HG03095 (cell line): Measurements from ENCODE around the gene PLEKHG3.

Experiments used
- ATAC-seq: cut with Tn5 transposase; IDR thresholded peaks from one replicate; pipeline ENCODE4 v1.9.1; 2021; ENCODE audit warnings: moderate library complexity; ENCODE audit not compliant: unreplicated experiment

The PLEKHG3 gene

GRCh38 chr14:64777461-64777860, 73.2 kb downstream of the PLEKHG3 start:
- ATAC-seq, result no peak

GRCh38 chr14:64778104-64778754, 74.0 kb downstream of the PLEKHG3 start:
- no peak for ATAC-seq

- no peak for ATAC-seq
Observed at GRCh38 chr14:64779472-64779871, 75.2 kb downstream of the PLEKHG3 start.

GRCh38 chr14:64782196-64782595, 78.0 kb downstream of the PLEKHG3 start:
- no peak for ATAC-seq

- ATAC-seq, result no peak
Observed at GRCh38 chr14:64784006-64784405, 79.8 kb downstream of the PLEKHG3 start.

- no peak for ATAC-seq
Observed at GRCh38 chr14:64786296-64787149, 82.3 kb downstream of the PLEKHG3 start.

- ATAC-seq, result no peak
Observed at GRCh38 chr14:64787619-64788018, 83.4 kb downstream of the PLEKHG3 start.

- no peak for ATAC-seq
Observed at GRCh38 chr14:64788706-64789105, 84.5 kb downstream of the PLEKHG3 start.

- ATAC-seq, result no peak
Observed at GRCh38 chr14:64789696-64790095, 85.5 kb downstream of the PLEKHG3 start.

GRCh38 chr14:64790478-64790877, 86.3 kb downstream of the PLEKHG3 start:
- ATAC-seq, result no peak

GRCh38 chr14:64792231-64792630, 88.0 kb downstream of the PLEKHG3 start:
- ATAC-seq, result no peak

GRCh38 chr14:64792871-64793560, 88.8 kb downstream of the PLEKHG3 start:
- no peak for ATAC-seq

- ATAC-seq, result no peak
Observed at GRCh38 chr14:64795211-64795610, 91.0 kb downstream of the PLEKHG3 start.

GRCh38 chr14:64795921-64796320, 91.7 kb downstream of the PLEKHG3 start:
- ATAC-seq, result no peak

- no peak for ATAC-seq
Observed at GRCh38 chr14:64796369-64796768, 92.1 kb downstream of the PLEKHG3 start.

GRCh38 chr14:64799555-64799954, 95.3 kb downstream of the PLEKHG3 start:
- no peak for ATAC-seq
